HepG2 (cell line): ENCODE data around the gene C2orf81. TPM values are rescaled to one million over a fixed set of nuclear protein-coding genes. Genes with fewer than 3 reads are reported as not detected.

Experiments
- CBX5 ChIP-seq: sonication (generic); formaldehyde crosslinking; IDR thresholded peaks from 2 replicates; pipeline ENCODE4 v1.4.0; 2020; ENCODE audit warnings: missing genetic modification reagents, borderline replicate concordance
- CC2D1A ChIP-seq: sonication (generic); formaldehyde crosslinking; IDR thresholded peaks from 2 replicates; pipeline ENCODE4 v1.8.1; 2023; ENCODE audit warnings: mild to moderate bottlenecking, missing genetic modification reagents
- HHEX ChIP-seq: IDR thresholded peaks from 2 replicates; pipeline ENCODE4 v1.6.1; 2016; ENCODE audit warnings: control low read depth
- IKZF4 ChIP-seq: sonication (generic); formaldehyde crosslinking; IDR thresholded peaks from 2 replicates; pipeline ENCODE4 v1.5.1; 2020; ENCODE audit warnings: borderline replicate concordance, mild to moderate bottlenecking, low read depth, missing genetic modification reagents; ENCODE audit errors: not compliant biosample characterization
- NFATC3 ChIP-seq: sonication (generic); formaldehyde crosslinking; IDR thresholded peaks from 2 replicates; pipeline ENCODE4 v1.5.1; 2020; ENCODE audit warnings: mild to moderate bottlenecking, missing genetic modification reagents
- NONO ChIP-seq, 2 experiments: fragments of 450-650 bp in 1 of 2; sonication (generic) in 1 of 2; formaldehyde crosslinking in 1 of 2; IDR thresholded peaks in 1 of 2; conservative IDR thresholded peaks in 1 of 2; 2 replicates each; pipeline versions ENCODE4 v1.6.1 to v1.8.0; 2017 to 2022; ENCODE audit warnings: mild to moderate bottlenecking in 1 of 2, missing genetic modification reagents in 1 of 2, moderate library complexity in 1 of 2
- NR2F6 ChIP-seq, 2 experiments: IDR thresholded peaks; 2 replicates each; pipeline ENCODE4 v1.6.1; 2016; ENCODE audit warnings: antibody characterized with exemption in 1 of 2, mild to moderate bottlenecking in 1 of 2
- PRPF4 ChIP-seq: fragments of 200-400 bp; formaldehyde crosslinking; IDR thresholded peaks from 2 replicates; pipeline ENCODE4 v1.6.1; 2016; ENCODE audit warnings: low read length, low read depth; ENCODE audit not compliant: poor library complexity, severe bottlenecking
- ZC3H13 ChIP-seq: sonication (generic); formaldehyde crosslinking; IDR thresholded peaks from 2 replicates; pipeline ENCODE4 v1.8.1; 2023; ENCODE audit warnings: mild to moderate bottlenecking, missing genetic modification reagents, moderate library complexity
- ZFAT ChIP-seq: sonication (generic); formaldehyde crosslinking; conservative IDR thresholded peaks from 2 replicates; pipeline ENCODE4 v1.8.1; 2023; ENCODE audit warnings: missing genetic modification reagents, inconsistent platforms
- ZFP37 ChIP-seq: sonication (generic); formaldehyde crosslinking; IDR thresholded peaks from 2 replicates; pipeline ENCODE4 v1.4.0; 2020; ENCODE audit warnings: missing genetic modification reagents, borderline replicate concordance
- ZNF260 ChIP-seq: sonication (generic); formaldehyde crosslinking; IDR thresholded peaks from 2 replicates; pipeline ENCODE4 v1.4.0; 2020; ENCODE audit warnings: missing genetic modification reagents, low read depth, mild to moderate bottlenecking, borderline replicate concordance
- ZNF431 ChIP-seq: sonication (generic); formaldehyde crosslinking; IDR thresholded peaks from 2 replicates; pipeline ENCODE4 v1.9.0; 2022; ENCODE audit warnings: missing genetic modification reagents, low read depth, mild to moderate bottlenecking, borderline replicate concordance
- ZNF446 ChIP-seq: sonication (generic); formaldehyde crosslinking; IDR thresholded peaks from 2 replicates; pipeline ENCODE4 v1.5.0; 2020; ENCODE audit warnings: mild to moderate bottlenecking, missing genetic modification reagents
- ZNF496 ChIP-seq: sonication (generic); formaldehyde crosslinking; IDR thresholded peaks from 2 replicates; pipeline ENCODE4 v1.8.1; 2023; ENCODE audit warnings: mild to moderate bottlenecking, moderate library complexity, missing genetic modification reagents; ENCODE audit not compliant: insufficient replicate concordance
- ZNF607 ChIP-seq: sonication (generic); formaldehyde crosslinking; IDR thresholded peaks from 2 replicates; pipeline ENCODE4 v1.5.1; 2020; ENCODE audit warnings: missing genetic modification reagents, mild to moderate bottlenecking, borderline replicate concordance
- ZNF652 ChIP-seq: IDR thresholded peaks from 2 replicates; pipeline ENCODE4 v1.6.1; 2016; ENCODE audit warnings: low read depth, borderline replicate concordance
- ZNF710 ChIP-seq: sonication (generic); formaldehyde crosslinking; IDR thresholded peaks from 2 replicates; pipeline ENCODE4 v1.5.0; 2020; ENCODE audit warnings: mild to moderate bottlenecking, missing genetic modification reagents, borderline replicate concordance
- ZNF782 ChIP-seq: sonication (generic); formaldehyde crosslinking; IDR thresholded peaks from 2 replicates; pipeline ENCODE4 v1.4.0; 2020; ENCODE audit warnings: missing genetic modification reagents, mild to moderate bottlenecking, borderline replicate concordance
- polyA plus RNA-seq, 8 experiments: library from polyadenylated mRNA; depleted of rRNA in 3 of 8; stranded (reverse) in 7 of 8; unstranded in 1 of 8; fragments of >200 nt; fragmentation: Illumina TruSeq in 4 of 8; extraction: Trizol in 4 of 8; gene quantifications; 2 replicates each; pipeline versions ENCODE4 v1.2.1 to v1.2.3, GENCODE V29; 2011 to 2016; ENCODE audit warnings: low read depth in 4 of 8, missing spikeins in 1 of 8, mixed read lengths in 1 of 8; ENCODE audit not compliant: insufficient read depth in 1 of 8
- total RNA-seq, 5 experiments: library from RNA; depleted of rRNA; stranded (reverse); fragments of >200 nt; fragmentation: Illumina TruSeq; extraction: Trizol; gene quantifications; 2 replicates each; pipeline ENCODE4 v1.2.3, GENCODE V29; 2016; ENCODE audit warnings: low read depth in 1 of 5
- TF ChIP-seq, protein P1 (sequence below): sonication (generic); formaldehyde crosslinking; IDR thresholded peaks from 2 replicates; pipeline ENCODE4 v1.8.0; 2022; ENCODE audit warnings: missing genetic modification reagents, mild to moderate bottlenecking, borderline replicate concordance
- TF ChIP-seq, protein P2 (sequence below): sonication (generic); formaldehyde crosslinking; IDR thresholded peaks from 2 replicates; pipeline ENCODE4 v1.4.0; 2020; ENCODE audit warnings: missing genetic modification reagents
- TF ChIP-seq, protein P3 (sequence below): sonication (generic); formaldehyde crosslinking; IDR thresholded peaks from 2 replicates; pipeline ENCODE4 v1.4.0; 2020; ENCODE audit warnings: mild to moderate bottlenecking, missing genetic modification reagents

Gene C2orf81
- total and polyA plus RNA-seq, 2 of the 13 experiments (the other 11 are each of a cell fraction or from before 2014, with no cell fraction given), result 0.15 to 0.17 TPM

DNA sequence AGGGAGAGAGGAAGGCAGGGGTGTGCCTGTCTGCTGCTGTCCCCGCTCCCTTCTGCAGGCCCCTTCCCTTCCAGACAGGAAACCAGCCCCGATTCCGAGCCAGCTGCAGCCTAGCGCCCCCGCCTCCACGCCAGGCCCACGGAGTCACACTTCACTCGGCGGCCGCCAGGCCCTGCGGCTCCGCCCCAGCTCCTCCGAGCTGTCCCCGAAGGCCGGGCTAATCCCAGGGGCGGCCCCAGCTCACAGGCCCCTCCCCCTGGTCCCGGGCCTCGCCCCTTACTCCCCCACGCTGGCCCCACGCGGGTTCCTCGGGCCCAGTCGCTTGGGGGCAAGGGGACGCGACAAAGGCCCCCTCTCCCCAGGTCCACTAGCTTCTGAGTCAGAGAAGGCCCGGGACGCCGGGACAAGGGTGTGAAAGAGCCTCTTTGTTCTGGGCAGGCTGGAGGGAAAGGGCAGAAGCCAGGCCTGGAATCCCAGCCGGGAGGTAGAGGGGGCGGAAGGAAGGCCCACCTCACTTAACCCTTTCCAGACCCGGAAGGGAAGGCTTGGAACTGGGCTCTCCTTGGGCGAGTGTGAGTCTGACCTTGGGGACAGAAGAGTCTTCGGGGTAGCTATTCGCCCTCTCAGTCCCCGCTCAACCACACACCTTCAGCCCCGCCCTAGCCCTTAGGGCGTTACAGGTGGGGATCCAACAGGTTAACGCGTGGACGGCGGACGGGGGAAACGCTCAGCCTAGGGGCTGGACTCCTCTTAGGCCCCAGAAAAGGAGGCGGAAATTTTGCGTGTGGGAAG lies 19.2 kb upstream of the C2orf81 start (continued):
- TF ChIP-seq, protein P1, sequence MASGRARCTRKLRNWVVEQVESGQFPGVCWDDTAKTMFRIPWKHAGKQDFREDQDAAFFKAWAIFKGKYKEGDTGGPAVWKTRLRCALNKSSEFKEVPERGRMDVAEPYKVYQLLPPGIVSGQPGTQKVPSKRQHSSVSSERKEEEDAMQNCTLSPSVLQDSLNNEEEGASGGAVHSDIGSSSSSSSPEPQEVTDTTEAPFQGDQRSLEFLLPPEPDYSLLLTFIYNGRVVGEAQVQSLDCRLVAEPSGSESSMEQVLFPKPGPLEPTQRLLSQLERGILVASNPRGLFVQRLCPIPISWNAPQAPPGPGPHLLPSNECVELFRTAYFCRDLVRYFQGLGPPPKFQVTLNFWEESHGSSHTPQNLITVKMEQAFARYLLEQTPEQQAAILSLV (CRISPR knock-in tag), result no peak; the same call in 1 of the 2 replicates
- TF ChIP-seq ZNF446 (CRISPR knock-in tag) (peak; percentile 97), NONO (IDR thresholded peaks at IDR 0.05) (no peak), NONO (CRISPR knock-in tag; conservative IDR thresholded peaks at IDR 0.05) (peak; percentile 90), ZNF652 (peak; percentile 100), NFATC3 (CRISPR knock-in tag) (peak; percentile 85; the same call in 1 of the 2 replicates), CBX5 (CRISPR knock-in tag) (peak; percentile 20; the same call in 1 of the 2 replicates), ZNF710 (CRISPR knock-in tag) (peak; percentile 86), ZFP37 (CRISPR knock-in tag) (0 out of 2 replicates have a peak, but pooled peaks have one; percentile 82), ZFAT (CRISPR knock-in tag) (no peak), PRPF4 (peak; percentile 19), CC2D1A (CRISPR knock-in tag) (no peak), HHEX (CRISPR knock-in tag) (no peak), ZNF431 (CRISPR knock-in tag) (peak; percentile 90; the same call in 1 of the 2 replicates), ZNF260 (CRISPR knock-in tag) (no peak), IKZF4 (CRISPR knock-in tag) (no peak), ZNF782 (CRISPR knock-in tag) (peak; percentile 40; the same call in 1 of the 2 replicates), ZNF496 (CRISPR knock-in tag) (no peak), NR2F6 (IDR thresholded peaks at IDR 0.05) (no peak; the same call in none of the 2 replicates), NR2F6 (CRISPR knock-in tag; IDR thresholded peaks at IDR 0.05) (peak; percentile 80), ZNF607 (CRISPR knock-in tag) (peak; percentile 74), ZC3H13 (CRISPR knock-in tag) (peak; percentile 96)
- TF ChIP-seq, protein P2, sequence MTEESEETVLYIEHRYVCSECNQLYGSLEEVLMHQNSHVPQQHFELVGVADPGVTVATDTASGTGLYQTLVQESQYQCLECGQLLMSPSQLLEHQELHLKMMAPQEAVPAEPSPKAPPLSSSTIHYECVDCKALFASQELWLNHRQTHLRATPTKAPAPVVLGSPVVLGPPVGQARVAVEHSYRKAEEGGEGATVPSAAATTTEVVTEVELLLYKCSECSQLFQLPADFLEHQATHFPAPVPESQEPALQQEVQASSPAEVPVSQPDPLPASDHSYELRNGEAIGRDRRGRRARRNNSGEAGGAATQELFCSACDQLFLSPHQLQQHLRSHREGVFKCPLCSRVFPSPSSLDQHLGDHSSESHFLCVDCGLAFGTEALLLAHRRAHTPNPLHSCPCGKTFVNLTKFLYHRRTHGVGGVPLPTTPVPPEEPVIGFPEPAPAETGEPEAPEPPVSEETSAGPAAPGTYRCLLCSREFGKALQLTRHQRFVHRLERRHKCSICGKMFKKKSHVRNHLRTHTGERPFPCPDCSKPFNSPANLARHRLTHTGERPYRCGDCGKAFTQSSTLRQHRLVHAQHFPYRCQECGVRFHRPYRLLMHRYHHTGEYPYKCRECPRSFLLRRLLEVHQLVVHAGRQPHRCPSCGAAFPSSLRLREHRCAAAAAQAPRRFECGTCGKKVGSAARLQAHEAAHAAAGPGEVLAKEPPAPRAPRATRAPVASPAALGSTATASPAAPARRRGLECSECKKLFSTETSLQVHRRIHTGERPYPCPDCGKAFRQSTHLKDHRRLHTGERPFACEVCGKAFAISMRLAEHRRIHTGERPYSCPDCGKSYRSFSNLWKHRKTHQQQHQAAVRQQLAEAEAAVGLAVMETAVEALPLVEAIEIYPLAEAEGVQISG, result peak; percentile 55; the same call in 1 of the 2 replicates
- TF ChIP-seq, protein P3, sequence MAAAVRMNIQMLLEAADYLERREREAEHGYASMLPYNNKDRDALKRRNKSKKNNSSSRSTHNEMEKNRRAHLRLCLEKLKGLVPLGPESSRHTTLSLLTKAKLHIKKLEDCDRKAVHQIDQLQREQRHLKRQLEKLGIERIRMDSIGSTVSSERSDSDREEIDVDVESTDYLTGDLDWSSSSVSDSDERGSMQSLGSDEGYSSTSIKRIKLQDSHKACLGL, result peak; percentile 89
